Keratinocyte (primary cell): Measurements from ENCODE around the gene BTNL3. TPM values are rescaled to one million over a fixed set of nuclear protein-coding genes. Genes with fewer than 3 reads are reported as not detected.

Experiments
- DNase-seq: peaks from one replicate; pipeline ENCODE4 v3.0.0-alpha.2; 2011; ENCODE audit warnings: low read depth, missing footprints, low spot score
- FAIRE-seq: peaks from 2 replicates; lab custom pipeline; 2011; peaks lifted over from hg19 to GRCh38; lab: Jason Lieb, UNC
- H2AFZ ChIP-seq: 2 replicates; pipeline ENCODE4 v1.6.0; 2012; ENCODE audit warnings: low read length, control low read depth, inconsistent platforms; ENCODE audit not compliant: control insufficient read depth
- H3K27ac ChIP-seq: 2 replicates; pipeline ENCODE4 v1.5.1; 2011; ENCODE audit warnings: low read length; ENCODE audit not compliant: control insufficient read depth, insufficient read depth
- H3K27me3 ChIP-seq: 3 replicates; pipeline ENCODE4 v1.6.0; 2011; ENCODE audit warnings: low read length; ENCODE audit not compliant: control insufficient read depth, insufficient read depth; ENCODE audit errors: extremely low read depth
- H3K36me3 ChIP-seq, 2 experiments: 2 replicates in 1 of 2; 3 replicates in 1 of 2; pipeline ENCODE4 v1.5.1; 2011; ENCODE audit warnings: low read length in 2 of 2, mild to moderate bottlenecking in 1 of 2; ENCODE audit not compliant: control insufficient read depth in 2 of 2, insufficient read depth in 2 of 2; ENCODE audit errors: extremely low read depth in 1 of 2
- H3K4me1 ChIP-seq: 3 replicates; pipeline ENCODE4 v1.5.1; 2011; ENCODE audit warnings: low read length; ENCODE audit not compliant: control insufficient read depth, insufficient read depth; ENCODE audit errors: extremely low read depth
- H3K4me2 ChIP-seq: 3 replicates; pipeline ENCODE4 v1.6.0; 2011; ENCODE audit warnings: low read depth, low read length; ENCODE audit not compliant: control insufficient read depth, insufficient read depth; ENCODE audit errors: extremely low read depth
- H3K4me3 ChIP-seq, 3 experiments: fragments of 200-600 bp in 1 of 3; sonication (generic) in 1 of 3; 2 replicates in 2 of 3; 3 replicates in 1 of 3; pipeline ENCODE4 v1.5.1; 2011 to 2016; ENCODE audit warnings: low read length in 3 of 3, mild to moderate bottlenecking in 3 of 3, control low read depth in 2 of 3, inconsistent platforms in 1 of 3, low read depth in 1 of 3, mixed read lengths in 1 of 3, mixed run types in 1 of 3, moderate library complexity in 1 of 3; ENCODE audit not compliant: control insufficient read depth in 2 of 3, insufficient read depth in 2 of 3; ENCODE audit errors: extremely low read depth in 1 of 3
- H3K79me2 ChIP-seq: 2 replicates; pipeline ENCODE4 v1.6.0; 2012; ENCODE audit warnings: low read length; ENCODE audit not compliant: control insufficient read depth, insufficient read depth
- H3K9ac ChIP-seq: 3 replicates; pipeline ENCODE4 v1.6.0; 2011; ENCODE audit warnings: low read length; ENCODE audit not compliant: control insufficient read depth, insufficient read depth; ENCODE audit errors: extremely low read depth
- H3K9me1 ChIP-seq: 3 replicates; pipeline ENCODE4 v1.6.0; 2011; ENCODE audit warnings: low read length; ENCODE audit not compliant: control insufficient read depth, insufficient read depth; ENCODE audit errors: extremely low read depth
- H3K9me3 ChIP-seq: 2 replicates; pipeline ENCODE4 v1.5.1; 2012; ENCODE audit warnings: low read depth, low read length; ENCODE audit not compliant: control insufficient read depth
- H4K20me1 ChIP-seq: 3 replicates; pipeline ENCODE4 v1.6.0; 2011; ENCODE audit warnings: low read length; ENCODE audit not compliant: control insufficient read depth, insufficient read depth; ENCODE audit errors: extremely low read depth
- EZH2 ChIP-seq: IDR thresholded peaks from one replicate; pipeline ENCODE4 v1.6.1; 2012; ENCODE audit warnings: inconsistent platforms, mild to moderate bottlenecking, low read length, moderate library complexity
- dilution Hi-C: fragments of 300-500 bp; cut with MboI; formaldehyde crosslinking; loops from one replicate; pipeline ENCODE4 v1.7.0; 2020; ENCODE audit warnings: low sequenced_read_pairs; ENCODE audit not compliant: extremely low pct_ligation_motif_present
- polyA plus RNA-seq, 5 experiments: library from polyadenylated mRNA; depleted of rRNA in 3 of 5; stranded (reverse) in 3 of 5; stranded (forward) in 1 of 5; unstranded in 1 of 5; fragments of >200 nt; gene quantifications; 1 replicate in 1 of 5; 2 replicates in 3 of 5; 3 replicates in 1 of 5; pipeline versions ENCODE4 v1.2.1 to v1.2.3, GENCODE V29; 2011 to 2012; ENCODE audit warnings: missing spikeins in 2 of 5, low read depth in 1 of 5, low replicate concordance in 1 of 5
- TF ChIP-seq, protein P1 (sequence below), 3 experiments: IDR thresholded peaks in 1 of 3; conservative IDR thresholded peaks in 1 of 3; optimal IDR thresholded peaks in 1 of 3; 2 replicates in 2 of 3; 3 replicates in 1 of 3; pipeline versions ENCODE3 to v1.5.1; 2011; ENCODE audit warnings: low read length in 3 of 3, mild to moderate bottlenecking in 3 of 3, moderate library complexity in 2 of 3, control low read depth in 1 of 3, inconsistent platforms in 1 of 3; ENCODE audit not compliant: insufficient read depth in 2 of 3; ENCODE audit errors: extremely low read depth in 1 of 3

Gene BTNL3
- polyA plus RNA-seq, 1 donor (not counting 4 experiments of a cell fraction or from before 2014, with no cell fraction given), result not detected

GRCh38 chr5:180975338-180975737, 13.3 kb upstream of the BTNL3 start:
- H3K27me3 ChIP-seq, result no peaks in the 10 kb centered on the region
- no peaks in the 10 kb centered on the region for H3K36me3 ChIP-seq
- FAIRE-seq (no peak), DNase-seq (no peak)
- H3K79me2 ChIP-seq, result no peaks in the 10 kb centered on the region
- no peak overlapping the region for H3K4me3 ChIP-seq
- H3K27ac ChIP-seq, result no peak overlapping the region
- TF ChIP-seq, protein P1, sequence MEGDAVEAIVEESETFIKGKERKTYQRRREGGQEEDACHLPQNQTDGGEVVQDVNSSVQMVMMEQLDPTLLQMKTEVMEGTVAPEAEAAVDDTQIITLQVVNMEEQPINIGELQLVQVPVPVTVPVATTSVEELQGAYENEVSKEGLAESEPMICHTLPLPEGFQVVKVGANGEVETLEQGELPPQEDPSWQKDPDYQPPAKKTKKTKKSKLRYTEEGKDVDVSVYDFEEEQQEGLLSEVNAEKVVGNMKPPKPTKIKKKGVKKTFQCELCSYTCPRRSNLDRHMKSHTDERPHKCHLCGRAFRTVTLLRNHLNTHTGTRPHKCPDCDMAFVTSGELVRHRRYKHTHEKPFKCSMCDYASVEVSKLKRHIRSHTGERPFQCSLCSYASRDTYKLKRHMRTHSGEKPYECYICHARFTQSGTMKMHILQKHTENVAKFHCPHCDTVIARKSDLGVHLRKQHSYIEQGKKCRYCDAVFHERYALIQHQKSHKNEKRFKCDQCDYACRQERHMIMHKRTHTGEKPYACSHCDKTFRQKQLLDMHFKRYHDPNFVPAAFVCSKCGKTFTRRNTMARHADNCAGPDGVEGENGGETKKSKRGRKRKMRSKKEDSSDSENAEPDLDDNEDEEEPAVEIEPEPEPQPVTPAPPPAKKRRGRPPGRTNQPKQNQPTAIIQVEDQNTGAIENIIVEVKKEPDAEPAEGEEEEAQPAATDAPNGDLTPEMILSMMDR (optimal IDR thresholded peaks at IDR 0.05 in 1 of 3, IDR thresholded peaks at IDR 0.05 in 1 of 3, conservative IDR thresholded peaks at IDR 0.05 in 1 of 3; ENCODE audit: extremely low read depth in 1 of 3, insufficient read depth in 2 of 3, low read length in 3 of 3), result no peak
- TF ChIP-seq EZH2, result no peak
- no peak overlapping the region for H3K4me2 ChIP-seq
- no peaks in the 10 kb centered on the region for H3K4me1 ChIP-seq
- H4K20me1 ChIP-seq, result no peaks in the 10 kb centered on the region
- dilution Hi-C loops, result no loop called here
- no peak overlapping the region for H2AFZ ChIP-seq
- no peaks in the 10 kb centered on the region for H3K9me1 ChIP-seq
- no peaks in the 10 kb centered on the region for H3K9me3 ChIP-seq
- no peak overlapping the region for H3K9ac ChIP-seq

- H3K9ac ChIP-seq, result no peak overlapping the region
- dilution Hi-C loops, result no loop called here
- H3K79me2 ChIP-seq, result no peaks in the 10 kb centered on the region
- H3K9me3 ChIP-seq, result no peaks in the 10 kb centered on the region
- no peaks in the 10 kb centered on the region for H3K4me1 ChIP-seq
- H3K36me3 ChIP-seq, result no peaks in the 10 kb centered on the region
- no peak overlapping the region for H3K4me2 ChIP-seq
- H4K20me1 ChIP-seq, result no peaks in the 10 kb centered on the region
- no peaks in the 10 kb centered on the region for H3K9me1 ChIP-seq
- H3K27me3 ChIP-seq, result no peaks in the 10 kb centered on the region
- no peak overlapping the region for H3K4me3 ChIP-seq
- TF ChIP-seq, protein P1 (optimal IDR thresholded peaks at IDR 0.05 in 1 of 3, IDR thresholded peaks at IDR 0.05 in 1 of 3, conservative IDR thresholded peaks at IDR 0.05 in 1 of 3; ENCODE audit: extremely low read depth in 1 of 3, insufficient read depth in 2 of 3, low read length in 3 of 3), result no peak
- TF ChIP-seq EZH2, result no peak
- FAIRE-seq, result no peak
- DNase-seq, result no peak
- H2AFZ ChIP-seq, result no peak overlapping the region
- no peak overlapping the region for H3K27ac ChIP-seq
Observed at GRCh38 chr5:180976518-180976917, 12.1 kb upstream of the BTNL3 start.
